Mesodermal cell (in vitro differentiated cells): Measurements from ENCODE around the gene FCGBP.
"Not testable (repeated sequence)": the region's sequence is repeated elsewhere in the genome, so short reads cannot be mapped to it uniquely, and the experiment has no call there.

Experiments used
- H3K27ac ChIP-seq: 2 replicates; pipeline ENCODE4 v1.7.0; 2013; ENCODE audit warnings: mild to moderate bottlenecking, low read depth, low read length, moderate library complexity; ENCODE audit not compliant: severe bottlenecking
- H3K36me3 ChIP-seq: 2 replicates; pipeline ENCODE4 v1.7.1; 2013; ENCODE audit warnings: mild to moderate bottlenecking, low read length, moderate library complexity; ENCODE audit not compliant: control insufficient read depth, insufficient read depth
- H3K4me1 ChIP-seq: one replicate; pipeline ENCODE4 v1.7.1; 2013; ENCODE audit warnings: mild to moderate bottlenecking, low read length; ENCODE audit not compliant: insufficient read depth, control insufficient read depth, poor library complexity, severe bottlenecking
- H3K4me3 ChIP-seq: 2 replicates; pipeline ENCODE4 v1.7.0; 2013; ENCODE audit warnings: low read length, control low read depth, mild to moderate bottlenecking; ENCODE audit not compliant: insufficient read depth, poor library complexity, severe bottlenecking; ENCODE audit errors: extremely low read depth
- H3K9me3 ChIP-seq: 2 replicates; pipeline ENCODE4 v1.7.1; 2013; ENCODE audit warnings: mild to moderate bottlenecking, low read length, moderate library complexity; ENCODE audit not compliant: control insufficient read depth
- WGBS, 2 experiments: methylation state at CpG; one replicate each; pipeline ENCODE4 v1.1.5; 2013; ENCODE audit warnings: missing lambda C conversion rate in 2 of 2; ENCODE audit not compliant: insufficient coverage in 2 of 2; 5-methylcytosine and 5-hydroxymethylcytosine counted together

The FCGBP gene

DNA sequence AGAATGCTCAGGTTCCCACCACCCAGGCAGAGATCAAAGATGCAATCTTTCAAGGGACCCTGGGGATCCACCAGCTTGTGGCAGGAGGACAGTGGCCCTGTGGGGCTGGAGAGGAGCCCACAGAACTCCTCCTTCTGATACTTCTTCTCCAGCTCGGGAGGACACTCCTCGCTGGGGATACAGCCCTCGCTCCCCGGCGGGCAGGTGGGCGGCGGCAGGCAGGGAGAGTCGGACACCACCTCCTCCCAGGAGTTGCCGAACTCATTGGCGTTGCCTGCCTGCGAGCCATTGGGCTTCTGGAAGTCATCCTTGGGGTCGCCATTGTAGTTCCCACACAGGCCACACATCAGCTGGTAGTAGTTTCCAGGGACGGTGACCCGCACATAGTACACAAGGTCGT, 32.1 kb downstream of the FCGBP start:
- not testable (repeated sequence) for H3K4me3 ChIP-seq, H3K36me3 ChIP-seq, H3K27ac ChIP-seq, H3K9me3 ChIP-seq, H3K4me1 ChIP-seq
- 82 to 87% methylated on average over 2 of the region's 15 CpGs for WGBS, 2 experiments

- not testable (repeated sequence) for H3K4me3 ChIP-seq, H3K27ac ChIP-seq, H3K36me3 ChIP-seq, H3K9me3 ChIP-seq, H3K4me1 ChIP-seq
- WGBS, 2 experiments = 71% methylated on average over 1 of the region's 7 CpGs; no CpG with 5 or more reads in 1 of the 2 experiments
Measured at GRCh38 chr19:39901681-39902080, 32.8 kb downstream of the FCGBP start.

DNA sequence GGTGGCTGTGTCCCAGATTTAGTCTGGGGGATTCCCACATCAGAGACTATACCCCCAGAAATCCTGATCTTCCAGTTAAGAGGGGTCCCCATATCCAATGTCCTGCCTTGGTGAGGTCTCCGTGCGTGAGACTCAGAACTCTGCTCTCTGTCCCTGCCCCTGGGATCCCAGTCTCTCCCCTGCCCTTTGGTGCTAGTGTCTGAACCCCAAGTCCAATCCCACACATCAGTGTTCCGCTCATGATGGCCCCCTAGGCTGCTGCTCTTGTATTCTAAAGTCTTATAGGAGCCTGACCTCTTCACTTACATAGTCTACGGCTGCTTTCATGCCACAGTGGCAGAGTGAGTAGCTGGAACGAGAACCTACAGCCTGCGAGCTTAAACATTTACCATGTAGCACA, 35.6 kb downstream of the FCGBP start:
- WGBS, 2 experiments = no CpG with 5 or more reads among the region's 6 CpGs

DNA sequence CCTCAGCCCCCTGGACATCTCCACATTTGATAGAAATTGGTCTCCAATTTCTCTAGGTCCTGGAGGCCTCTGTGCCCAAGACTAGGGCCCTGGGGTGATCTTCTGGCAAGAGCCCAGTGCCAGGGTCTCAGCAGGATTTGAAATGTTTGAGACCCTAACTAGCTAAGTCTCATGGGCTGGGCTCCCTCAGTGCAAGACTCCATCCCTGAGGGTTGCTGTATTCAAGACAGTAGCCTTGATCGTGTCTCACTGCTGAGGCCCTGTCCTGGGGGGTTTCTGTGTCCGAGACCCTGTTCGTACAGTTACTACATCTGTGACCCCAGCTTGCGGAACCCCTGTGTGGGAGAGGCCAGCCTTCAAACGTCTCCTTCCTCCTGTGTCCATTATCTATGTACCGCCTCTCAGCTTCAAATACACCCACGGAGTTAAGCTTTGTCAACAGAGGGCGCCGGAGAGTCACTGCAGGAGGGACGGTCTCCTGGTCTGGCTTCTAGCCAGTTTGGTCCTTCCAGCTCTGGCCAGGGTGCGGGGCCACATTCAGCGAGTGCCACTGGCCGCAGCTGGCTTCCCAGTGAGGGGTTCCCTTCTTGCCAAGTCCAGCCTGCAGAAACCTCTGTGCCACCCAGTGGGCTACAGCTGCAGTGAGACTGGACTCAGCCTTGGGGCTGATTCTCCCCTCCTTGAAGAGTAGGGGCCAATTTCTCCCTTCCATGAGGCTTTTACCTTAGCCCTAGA, 36.8 kb downstream of the FCGBP start:
- not testable (repeated sequence) for H3K36me3 ChIP-seq, H3K9me3 ChIP-seq, H3K27ac ChIP-seq, H3K4me1 ChIP-seq, H3K4me3 ChIP-seq
- 5% methylated on average over 4 of the region's 13 CpGs; no CpG with 5 or more reads in 1 of the 2 experiments for WGBS, 2 experiments

More for the DNA sequence above, 35.6 kb downstream of the FCGBP start:
- H3K27ac ChIP-seq, H3K4me3 ChIP-seq, H3K4me1 ChIP-seq, H3K36me3 ChIP-seq, H3K9me3 ChIP-seq: not testable (repeated sequence)

- H3K4me1 ChIP-seq, H3K9me3 ChIP-seq, H3K4me3 ChIP-seq, H3K27ac ChIP-seq, H3K36me3 ChIP-seq: not testable (repeated sequence)
- WGBS, 2 experiments = 100% methylated on average over 1 of the region's 11 CpGs; no CpG with 5 or more reads in 1 of the 2 experiments
Measured at GRCh38 chr19:39895096-39895495, 39.3 kb downstream of the FCGBP start.

DNA sequence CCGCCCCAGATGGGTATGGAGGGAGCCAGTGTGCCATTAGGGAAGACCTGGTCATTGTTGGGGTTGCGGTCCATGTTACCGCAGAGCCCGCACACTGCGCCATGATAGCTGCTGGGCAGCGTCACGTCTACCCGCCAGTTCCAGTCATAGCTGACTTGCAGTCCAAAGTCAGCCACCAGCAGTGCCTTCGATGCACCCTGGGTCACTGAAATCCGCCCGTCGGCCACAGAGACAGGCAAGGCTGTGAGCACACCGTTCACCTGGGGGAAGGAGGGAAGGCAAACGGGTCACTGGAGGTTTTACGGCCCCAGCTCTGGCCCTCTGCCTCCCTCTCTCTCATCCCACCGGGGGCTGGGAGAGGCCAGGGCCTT, 40.2 kb downstream of the FCGBP start:
- H3K27ac ChIP-seq, H3K4me1 ChIP-seq, H3K36me3 ChIP-seq, H3K4me3 ChIP-seq, H3K9me3 ChIP-seq: not testable (repeated sequence)
- WGBS, 2 experiments = no CpG with 5 or more reads among the region's 16 CpGs

DNA sequence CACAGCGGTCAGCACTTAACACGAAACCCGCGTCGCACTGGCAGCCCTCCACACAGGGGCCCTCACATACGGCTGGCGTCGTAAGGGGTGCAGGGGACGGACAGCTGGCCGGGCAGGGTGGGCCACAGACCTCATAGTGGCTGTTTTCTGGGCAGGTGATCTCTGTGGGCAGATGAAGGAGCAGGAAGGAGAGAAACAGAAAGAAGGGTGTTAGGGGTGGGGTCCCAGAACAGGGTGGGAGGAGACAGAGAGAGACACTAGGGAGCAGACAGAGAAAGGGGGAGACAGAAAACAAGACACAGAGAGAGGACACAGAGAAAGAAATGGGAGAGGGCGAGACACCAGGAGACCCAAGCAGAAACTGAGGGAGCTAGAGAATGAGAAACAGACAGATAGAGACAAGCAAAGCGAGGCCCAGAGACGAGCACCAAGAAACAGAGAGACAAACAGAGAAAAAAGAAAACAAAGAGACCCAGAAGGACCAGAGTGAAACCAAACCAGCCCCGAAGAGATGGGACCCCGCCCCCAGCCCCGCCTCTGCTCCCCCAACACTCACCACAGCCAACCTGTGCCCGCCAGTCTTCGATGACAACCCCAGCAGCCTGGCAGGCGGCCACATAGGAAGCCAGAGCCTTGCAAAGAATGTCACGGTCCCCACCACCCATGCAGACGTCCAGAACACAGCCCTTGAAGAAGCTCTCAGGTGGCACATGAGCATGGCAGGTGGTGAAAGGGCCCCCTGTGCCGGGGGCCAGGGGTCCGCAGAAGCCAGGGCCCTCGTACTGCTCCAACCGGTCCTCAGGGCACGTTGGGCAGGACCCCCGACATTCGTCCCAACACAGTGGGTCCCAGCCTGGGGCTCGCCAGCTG, 40.8 kb downstream of the FCGBP start:
- not testable (repeated sequence) for H3K9me3 ChIP-seq, H3K27ac ChIP-seq, H3K4me3 ChIP-seq, H3K4me1 ChIP-seq, H3K36me3 ChIP-seq
- 73 to 81% methylated on average over 6 of the region's 29 CpGs for WGBS, 2 experiments

DNA sequence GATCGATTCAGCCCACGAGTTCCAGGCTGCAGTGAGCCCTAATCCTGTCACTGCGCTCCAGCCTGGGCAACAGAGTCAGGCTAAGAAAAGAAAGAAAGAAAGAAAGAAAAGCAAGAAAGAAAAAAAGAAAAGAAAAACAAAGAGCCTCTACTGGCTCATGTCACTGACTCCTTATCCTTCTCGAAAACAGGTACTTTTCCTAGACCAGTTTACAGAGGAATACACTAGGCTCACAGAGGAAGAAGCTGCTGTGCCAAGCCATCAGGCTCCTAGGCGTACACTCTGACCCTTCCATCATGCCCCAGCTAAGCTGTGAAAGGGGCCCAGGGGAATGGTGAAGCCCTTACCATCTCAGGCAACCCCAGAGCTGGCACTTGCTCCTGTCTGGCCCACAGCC, 41.9 kb downstream of the FCGBP start:
- WGBS, 2 experiments = 61 to 68% methylated on average over 4 of the region's 5 CpGs
- not testable (repeated sequence) for H3K9me3 ChIP-seq, H3K27ac ChIP-seq, H3K4me3 ChIP-seq, H3K36me3 ChIP-seq, H3K4me1 ChIP-seq

- not testable (repeated sequence) for H3K36me3 ChIP-seq, H3K27ac ChIP-seq, H3K9me3 ChIP-seq, H3K4me1 ChIP-seq, H3K4me3 ChIP-seq
- 93% methylated on average over 61 to 63 of the region's 64 CpGs for WGBS, 2 experiments
Measured at GRCh38 chr19:39891660-39892505, 42.6 kb downstream of the FCGBP start.

DNA sequence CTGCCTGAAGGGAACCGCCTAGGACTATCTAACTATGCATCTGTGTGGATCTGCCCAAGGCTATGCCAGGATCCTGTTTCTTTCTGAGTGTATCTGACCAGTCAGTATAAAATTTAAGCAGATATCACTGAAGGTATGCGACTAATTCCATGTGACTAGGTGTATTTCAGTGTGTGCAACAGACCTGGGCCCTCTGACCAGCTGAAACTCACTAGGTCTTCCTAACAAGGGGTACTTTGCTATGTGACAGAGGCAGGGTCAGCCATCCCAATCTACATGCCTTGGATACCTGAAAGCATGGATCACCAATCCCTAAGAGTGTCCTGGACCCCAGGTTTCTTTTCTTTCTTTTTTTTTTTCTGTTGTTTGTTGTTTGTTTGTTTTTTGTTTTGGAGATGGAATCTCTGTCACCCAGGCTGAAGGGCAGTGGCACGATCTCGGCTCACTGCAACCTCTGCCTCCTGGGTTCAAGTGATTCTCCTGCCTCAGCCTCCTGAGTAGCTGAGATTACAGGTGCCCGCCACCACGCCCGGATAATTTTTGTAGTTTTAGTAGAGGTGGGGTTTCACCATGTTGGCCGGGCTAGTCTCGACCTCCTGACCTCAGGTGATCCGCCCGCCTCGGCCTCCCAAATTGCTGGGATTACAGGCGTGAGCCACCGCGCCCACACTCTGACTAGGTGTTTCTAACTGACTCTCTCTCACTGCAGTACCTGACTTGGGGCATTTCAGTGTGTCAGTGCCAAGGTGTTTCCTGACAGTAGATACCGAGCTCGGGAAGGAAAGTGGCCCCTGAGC, 43.5 kb downstream of the FCGBP start:
- H3K4me3 ChIP-seq = no peak overlapping the region
- no peaks in the 10 kb centered on the region for H3K36me3 ChIP-seq
- no peaks in the 10 kb centered on the region for H3K4me1 ChIP-seq
- no peaks in the 10 kb centered on the region for H3K9me3 ChIP-seq
- H3K27ac ChIP-seq = no peak overlapping the region
- 81 to 85% methylated on average over 16 to 17 of the region's 17 CpGs for WGBS, 2 experiments
